ENCODE measurements around the gene SERPINE2.

GRCh38 chr2:223976635-223977226 is 62.4 kb downstream of the SERPINE2 start:
- no peak for TF ChIP-seq POLR2A (IDR thresholded peaks at IDR 0.05)
- no peak for TF ChIP-seq CTCF (IDR thresholded peaks at IDR 0.05 in 8 of 11, conservative IDR thresholded peaks at IDR 0.05 in 3 of 11)
